HL-60 (cell line): ENCODE measurements around the gene COL5A2.

Experiments
- POLR2AphosphoS5 ChIP-seq: IDR thresholded peaks from 2 replicates; pipeline ENCODE4 v1.6.1; 2012; ENCODE audit warnings: low read depth
- SPI1 ChIP-seq: IDR thresholded peaks from 2 replicates; pipeline ENCODE4 v1.6.1; 2012; ENCODE audit warnings: low read depth, mild to moderate bottlenecking, borderline replicate concordance
- TF ChIP-seq, protein P1 (sequence below): IDR thresholded peaks from one replicate; pipeline ENCODE4 v1.5.1; 2011; ENCODE audit warnings: low read length, control low read depth, inconsistent platforms; ENCODE audit not compliant: insufficient read depth

DNA sequence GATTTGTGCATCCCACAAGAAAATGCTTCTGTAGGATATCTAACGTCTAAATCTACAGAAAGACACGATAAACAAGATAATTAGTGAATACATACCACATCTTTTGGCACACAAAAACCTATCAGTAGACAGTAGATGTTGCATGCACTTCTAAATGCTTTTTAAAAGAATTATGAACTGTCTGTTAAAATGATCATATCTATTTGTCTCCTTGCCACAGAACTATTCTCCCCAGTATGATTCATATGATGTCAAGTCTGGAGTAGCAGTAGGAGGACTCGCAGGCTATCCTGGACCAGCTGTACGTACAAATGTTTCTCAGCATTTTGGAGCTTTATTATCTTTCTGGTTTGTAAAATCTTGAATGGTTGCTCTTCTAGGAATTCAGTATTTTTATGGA is 192.7 kb downstream of the COL5A2 start:
- TF ChIP-seq SPI1 (no peak), POLR2AphosphoS5 (no peak)
- TF ChIP-seq, protein P1, sequence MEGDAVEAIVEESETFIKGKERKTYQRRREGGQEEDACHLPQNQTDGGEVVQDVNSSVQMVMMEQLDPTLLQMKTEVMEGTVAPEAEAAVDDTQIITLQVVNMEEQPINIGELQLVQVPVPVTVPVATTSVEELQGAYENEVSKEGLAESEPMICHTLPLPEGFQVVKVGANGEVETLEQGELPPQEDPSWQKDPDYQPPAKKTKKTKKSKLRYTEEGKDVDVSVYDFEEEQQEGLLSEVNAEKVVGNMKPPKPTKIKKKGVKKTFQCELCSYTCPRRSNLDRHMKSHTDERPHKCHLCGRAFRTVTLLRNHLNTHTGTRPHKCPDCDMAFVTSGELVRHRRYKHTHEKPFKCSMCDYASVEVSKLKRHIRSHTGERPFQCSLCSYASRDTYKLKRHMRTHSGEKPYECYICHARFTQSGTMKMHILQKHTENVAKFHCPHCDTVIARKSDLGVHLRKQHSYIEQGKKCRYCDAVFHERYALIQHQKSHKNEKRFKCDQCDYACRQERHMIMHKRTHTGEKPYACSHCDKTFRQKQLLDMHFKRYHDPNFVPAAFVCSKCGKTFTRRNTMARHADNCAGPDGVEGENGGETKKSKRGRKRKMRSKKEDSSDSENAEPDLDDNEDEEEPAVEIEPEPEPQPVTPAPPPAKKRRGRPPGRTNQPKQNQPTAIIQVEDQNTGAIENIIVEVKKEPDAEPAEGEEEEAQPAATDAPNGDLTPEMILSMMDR: no peak
